GM19397 (cell line): Measurements from ENCODE around the gene C9orf50.
"Not testable (repeated sequence)": the region's sequence is repeated elsewhere in the genome, so short reads cannot be mapped to it uniquely, and the experiment has no call there.

Experiments used
- ATAC-seq: cut with Tn5 transposase; IDR thresholded peaks from one replicate; pipeline ENCODE4 v1.9.1; 2021; ENCODE audit warnings: mild to moderate bottlenecking, moderate library complexity; ENCODE audit not compliant: unreplicated experiment

The C9orf50 gene

DNA sequence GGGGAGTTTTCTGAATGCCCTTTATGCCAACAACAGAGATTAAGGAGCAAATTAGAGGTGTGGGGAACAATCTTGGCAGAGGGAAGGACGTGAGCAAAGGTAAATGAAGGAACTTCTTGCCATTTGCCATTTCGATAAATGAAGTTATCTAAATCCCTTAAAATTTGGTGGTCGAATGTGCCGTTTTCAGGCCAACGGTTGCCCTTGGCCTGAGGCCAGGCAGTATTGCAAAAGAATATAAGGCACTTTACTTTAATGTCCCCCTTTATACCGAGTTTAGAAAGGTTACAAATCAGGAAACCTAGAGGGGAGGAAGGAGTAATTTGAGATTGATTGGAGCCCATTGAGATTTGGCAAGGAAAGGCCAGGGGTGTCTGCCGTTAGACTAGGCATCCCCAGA, 26.3 kb downstream of the C9orf50 start:
- ATAC-seq = no peak

DNA sequence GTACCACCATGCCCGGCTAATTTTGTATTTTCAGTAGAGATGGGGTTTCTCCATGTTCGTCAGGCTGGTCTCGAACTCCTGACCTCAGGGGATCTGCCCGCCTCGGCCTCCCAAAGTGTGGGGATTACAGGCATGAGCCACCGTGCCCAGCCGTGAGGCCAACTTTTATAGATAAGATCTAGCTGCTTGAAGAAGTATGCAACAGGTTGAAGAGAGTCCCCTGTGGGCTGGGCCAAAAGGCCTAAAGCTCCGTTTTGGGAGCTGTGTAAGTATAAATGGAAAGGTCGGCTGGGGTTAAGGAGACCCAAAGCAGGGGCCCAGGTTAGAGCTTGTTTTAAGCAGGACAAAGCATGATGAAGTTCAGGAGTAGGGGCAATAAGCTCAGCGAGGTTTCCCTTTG, 28.1 kb downstream of the C9orf50 start:
- not testable (repeated sequence) for ATAC-seq

DNA sequence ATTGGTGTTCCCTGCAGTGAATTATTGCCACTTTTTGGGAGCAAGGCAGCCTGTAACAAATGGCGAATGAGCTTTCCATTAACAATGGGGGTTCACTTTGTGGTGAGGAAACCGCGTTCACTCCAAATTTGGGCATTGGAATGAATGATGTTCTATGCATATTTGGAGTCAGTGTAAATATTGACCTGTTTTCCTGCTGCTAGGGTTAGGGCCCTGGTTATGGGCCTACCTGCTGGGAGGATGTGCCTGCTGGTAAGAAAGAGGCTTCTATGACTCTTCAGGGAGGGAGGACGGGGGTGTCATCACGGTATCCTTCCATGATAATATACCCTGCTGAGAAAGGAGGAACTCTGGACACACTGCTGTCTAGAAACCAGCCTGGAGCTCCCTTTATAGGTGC, 29.0 kb downstream of the C9orf50 start:
- no peak for ATAC-seq

DNA sequence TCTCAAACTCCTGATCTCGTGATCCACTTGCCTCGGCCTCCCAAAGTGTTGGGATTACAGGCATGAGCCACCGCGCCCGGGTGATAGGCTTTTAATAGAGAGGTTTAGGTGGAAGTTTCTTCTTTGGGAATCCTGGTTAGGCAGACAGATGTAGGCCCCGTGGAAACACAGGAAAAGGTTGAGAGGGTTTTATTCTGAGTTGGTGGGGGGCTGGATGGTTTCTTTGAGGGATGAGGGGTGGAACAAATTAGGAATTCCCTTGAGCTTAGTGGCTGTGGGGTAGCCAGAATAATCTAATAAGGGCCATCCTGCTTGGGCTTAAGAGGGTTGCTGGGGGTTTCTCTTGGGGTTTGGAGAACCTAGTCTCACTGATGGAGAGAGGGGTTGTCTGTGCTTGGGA, 30.4 kb downstream of the C9orf50 start:
- no peak for ATAC-seq

GRCh38 chr9:129587487-129588262, 33.2 kb downstream of the C9orf50 start:
- no peak for ATAC-seq

- no peak for ATAC-seq
Measured at GRCh38 chr9:129586685-129587084, 34.2 kb downstream of the C9orf50 start.

- ATAC-seq = no peak
Measured at GRCh38 chr9:129586245-129586644, 34.7 kb downstream of the C9orf50 start.

GRCh38 chr9:129585352-129585751, 35.5 kb downstream of the C9orf50 start:
- ATAC-seq = no peak

DNA sequence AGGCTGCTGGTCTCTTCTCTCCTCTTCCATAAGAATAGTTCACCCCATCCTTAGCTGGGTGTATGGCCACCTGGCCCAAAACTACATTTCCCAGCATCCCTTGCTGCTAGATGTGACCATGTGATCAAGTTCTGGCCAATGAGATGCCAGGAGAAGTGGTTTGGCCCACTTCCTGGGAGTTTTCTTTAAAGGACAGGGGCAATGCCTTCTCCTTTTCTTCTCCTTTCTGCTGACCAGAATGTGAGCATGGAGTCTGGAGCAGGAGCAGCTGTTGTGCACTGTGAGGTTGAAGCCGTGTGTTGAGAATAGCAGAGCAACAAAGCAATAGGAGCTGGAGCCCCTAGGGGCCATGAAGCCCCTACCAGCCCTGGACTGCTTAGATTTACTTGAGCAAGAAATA, 36.8 kb downstream of the C9orf50 start:
- ATAC-seq = no peak

- ATAC-seq = no peak
Measured at GRCh38 chr9:129583308-129584038, 37.4 kb downstream of the C9orf50 start.

- no peak for ATAC-seq
Measured at GRCh38 chr9:129582855-129583254, 38.0 kb downstream of the C9orf50 start.

DNA sequence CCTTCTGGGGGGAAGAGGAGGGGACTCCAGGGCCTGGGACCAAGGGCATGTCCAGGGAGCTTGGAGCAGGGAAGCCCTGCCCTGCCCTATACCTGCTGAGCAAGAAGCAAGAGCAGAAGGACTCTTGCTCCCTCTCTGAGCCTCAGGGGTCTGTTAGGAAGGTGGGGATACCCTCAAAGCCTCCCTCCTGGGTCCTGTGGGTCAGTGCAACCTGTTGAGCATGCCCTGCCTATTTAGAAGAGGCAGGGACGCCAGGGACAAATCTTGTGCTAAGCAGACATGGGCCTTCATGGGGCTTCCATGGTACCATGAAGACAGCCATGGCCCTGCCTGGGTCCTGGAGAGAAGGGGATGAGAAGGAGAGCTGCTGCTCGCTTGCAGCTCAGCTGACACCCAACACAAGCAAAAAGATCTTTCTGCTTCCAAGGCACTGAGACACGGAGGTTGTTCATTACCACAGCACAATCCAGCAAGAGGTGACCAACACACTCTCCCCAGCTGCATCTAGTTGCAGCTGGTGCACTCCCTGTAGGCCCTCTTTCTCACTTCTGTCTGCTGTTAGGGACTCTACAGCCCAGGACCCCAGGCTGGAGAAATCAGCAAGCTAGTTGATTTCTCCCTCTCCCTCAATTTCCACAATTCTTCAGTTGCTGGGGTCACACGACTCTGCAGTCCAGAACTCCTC, 39.3 kb downstream of the C9orf50 start:
- ATAC-seq = no peak

DNA sequence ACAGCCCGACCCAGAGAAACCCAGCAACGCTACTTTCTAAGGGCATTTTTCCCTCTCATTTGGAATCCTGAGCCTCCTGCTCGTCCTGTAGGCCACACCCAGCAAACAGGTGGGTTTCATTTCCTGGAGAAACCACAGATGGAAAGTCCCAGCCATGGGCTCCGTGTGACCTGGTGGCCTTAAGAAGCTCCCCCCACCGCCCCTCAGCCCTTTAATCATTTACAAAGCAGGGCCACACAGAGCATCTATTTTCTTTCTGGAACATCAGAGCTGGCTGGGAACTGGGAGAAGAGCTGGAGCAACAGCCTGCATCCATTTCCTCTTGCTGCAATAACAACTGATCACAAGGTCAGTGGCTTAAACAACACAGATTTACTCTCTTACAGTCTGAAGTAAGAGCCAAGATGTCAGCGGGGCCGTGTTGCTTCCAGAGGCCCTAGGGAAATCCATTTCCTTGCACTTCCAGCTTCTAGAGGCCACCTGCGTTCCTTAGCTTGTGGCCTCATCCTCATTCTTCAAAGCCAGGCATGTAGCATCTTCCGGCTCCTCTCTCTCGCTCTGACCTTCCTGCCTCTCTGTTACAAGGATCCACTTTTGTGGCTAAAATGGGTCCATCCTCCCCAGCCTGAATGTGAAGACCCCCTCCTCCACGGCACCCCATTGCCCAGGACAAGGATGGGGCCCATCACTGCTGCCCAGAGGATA, 40.5 kb downstream of the C9orf50 start:
- ATAC-seq = no peak

DNA sequence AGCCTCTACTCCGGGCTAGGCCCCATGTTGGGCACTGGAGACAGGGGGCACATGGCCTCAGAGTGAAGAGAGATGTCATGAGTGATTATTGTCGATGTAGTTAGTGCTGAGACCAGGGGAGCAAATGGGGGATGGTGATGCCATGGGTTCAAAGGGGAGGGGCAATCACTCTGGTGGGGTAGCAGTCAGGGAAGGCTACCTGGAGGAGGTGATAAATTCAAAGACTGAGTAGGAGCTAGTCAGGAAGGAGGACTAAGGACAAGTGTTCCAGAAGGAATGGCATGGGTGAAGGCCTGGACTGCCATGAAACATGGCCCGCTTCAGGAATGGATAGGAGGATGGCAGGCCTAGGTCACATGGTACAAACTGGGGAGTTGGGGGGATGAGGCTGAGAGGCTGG, 41.6 kb downstream of the C9orf50 start:
- ATAC-seq = no peak

- no peak for ATAC-seq
Measured at GRCh38 chr9:129576546-129577543, 44.1 kb downstream of the C9orf50 start.

- no peak for ATAC-seq
Measured at GRCh38 chr9:129575818-129576217, 45.1 kb downstream of the C9orf50 start.

- ATAC-seq = no peak
Measured at GRCh38 chr9:129574911-129575585, 45.9 kb downstream of the C9orf50 start.

DNA sequence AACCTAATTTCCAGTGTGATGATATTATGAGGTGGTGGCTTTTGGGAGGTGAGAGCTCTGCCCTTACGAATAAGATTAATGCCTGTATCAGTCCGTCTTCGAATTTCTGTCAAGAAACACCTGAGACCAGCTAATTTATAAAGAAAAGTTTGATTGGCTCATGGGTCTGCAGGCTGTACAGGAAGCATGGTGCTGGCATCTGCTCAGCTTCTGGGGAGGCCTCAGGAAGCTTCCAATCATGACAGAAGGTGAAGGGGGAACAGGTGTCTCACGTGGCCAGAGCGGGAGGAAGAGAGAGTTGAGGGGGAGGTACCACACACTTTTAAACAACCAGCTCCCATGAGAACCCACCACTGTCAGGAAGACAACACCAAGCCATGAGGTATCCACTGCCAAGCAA, 46.9 kb downstream of the C9orf50 start:
- no peak for ATAC-seq

DNA sequence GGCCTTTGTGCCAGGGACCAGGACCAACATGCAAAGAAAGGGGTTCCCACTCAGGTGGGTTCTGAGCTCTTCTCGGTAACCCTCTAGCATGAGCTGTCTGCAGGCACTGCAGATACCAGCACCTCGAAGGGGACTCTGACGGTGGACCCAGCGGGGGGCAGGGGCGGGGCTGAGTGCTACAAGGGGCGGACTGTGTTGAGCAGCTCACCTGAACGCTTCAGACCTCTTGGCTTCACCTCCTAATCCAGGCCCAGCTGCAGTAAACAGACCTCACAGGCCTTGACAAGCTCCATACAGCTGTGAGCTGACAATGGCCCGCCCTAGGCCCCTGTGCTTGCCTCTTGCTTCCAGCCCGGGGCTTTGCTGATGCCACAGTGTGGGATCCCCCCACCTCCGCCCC, 48.4 kb downstream of the C9orf50 start:
- ATAC-seq = no peak

GRCh38 chr9:129572052-129572425, 48.9 kb downstream of the C9orf50 start:
- ATAC-seq = no peak
